Measurements from ENCODE around the gene GPX4. TPM values are rescaled to one million over a fixed set of nuclear protein-coding genes. Genes with fewer than 3 reads are reported as not detected.

The GPX4 gene
- total and polyA plus RNA-seq, 2 donors (not counting 1 experiment from before 2014, with no cell fraction given) = 213 to 317 TPM

DNA sequence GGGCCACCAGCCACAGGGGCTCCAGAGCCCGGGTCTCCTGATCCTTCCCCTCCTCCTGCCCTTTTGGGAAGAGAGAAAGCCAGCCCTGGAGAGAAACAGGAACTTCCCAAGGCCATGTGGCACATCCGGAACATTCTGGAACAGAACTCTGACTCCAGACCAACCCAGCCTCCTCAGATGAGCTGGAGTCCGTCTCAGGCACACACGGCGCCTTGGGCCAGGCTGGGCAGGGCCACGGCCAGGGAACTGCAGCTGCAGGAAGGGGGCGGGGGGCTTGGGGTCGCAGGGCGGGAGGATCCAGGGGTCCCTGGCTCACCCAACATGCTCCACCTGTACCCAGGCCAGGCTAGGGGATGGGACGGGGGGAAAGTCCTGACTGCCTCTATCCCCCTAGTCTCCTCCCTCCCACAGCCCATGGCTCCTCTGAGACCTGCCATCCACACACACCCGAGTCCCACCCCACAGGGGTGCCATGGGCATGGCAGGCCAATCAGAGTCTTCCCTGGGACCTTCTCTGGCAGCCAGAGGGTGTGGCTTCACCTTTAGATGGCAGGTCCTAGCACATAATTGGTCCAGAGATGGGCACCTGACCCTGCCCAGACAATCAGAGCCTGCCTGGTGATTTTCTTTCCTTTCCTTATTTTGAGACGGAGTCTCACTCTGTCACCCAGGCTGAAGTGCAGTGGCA, 47.4 kb downstream of the GPX4 start:
- no peak for DNase-seq
- Mint-ChIP-seq H3K27me3 (no peaks in the 10 kb centered on the region), H3K4me3 (no peak overlapping the region), H3K4me1 (no peaks in the 10 kb centered on the region), H3K27ac (no peak overlapping the region), H3K9me3 (ENCODE audit: insufficient read depth) (no peaks in the 10 kb centered on the region)
- WGBS (ENCODE audit: insufficient coverage) = 100% methylated on average over 11 of the region's 12 CpGs
- peaks cover 50% of the 10 kb centered on the region for H4K20me1 ChIP-seq (ENCODE audit: control insufficient read depth, insufficient read depth, low read length, poor library complexity, severe bottlenecking)
- H3K9me3 ChIP-seq (ENCODE audit: control extremely low read depth in 1 of 3, control insufficient read depth in 2 of 3, insufficient read depth in 1 of 3, low read length in 2 of 3) = no peaks in the 10 kb centered on the region
- ATAC-seq (ENCODE audit: low read depth) = no peak
- H3K79me2 ChIP-seq (ENCODE audit: control insufficient read depth, insufficient read depth, low read length) = peaks cover 30% of the 10 kb centered on the region
- ChIA-PET CTCF (no interaction called here), POLR2A (no interaction called here)
- H3K27me3 ChIP-seq (replicated peaks in 1 of 4; ENCODE audit: control extremely low read depth in 1 of 4, control insufficient read depth in 3 of 4, insufficient read depth in 4 of 4, low read length in 3 of 4) = no peaks in the 10 kb centered on the region
- peaks cover 0 to 31% of the 10 kb centered on the region in 2 experiments for H3K36me3 ChIP-seq (replicated peaks in 1 of 2; ENCODE audit: control extremely low read depth in 1 of 2, control insufficient read depth in 1 of 2, extremely low read depth in 1 of 2, insufficient read depth in 2 of 2, low read length in 1 of 2)
- no peaks in the 10 kb centered on the region for H3K4me1 ChIP-seq (ENCODE audit: control insufficient read depth in 2 of 2, insufficient read depth in 2 of 2, low read length in 2 of 2)
- H3K9ac ChIP-seq (ENCODE audit: low read length) = no peak overlapping the region
- H3K4me2 ChIP-seq (replicated peaks; ENCODE audit: low read depth, low read length, poor library complexity, severe bottlenecking) = no peak overlapping the region
- H2AFZ ChIP-seq (ENCODE audit: insufficient read depth, low read depth, low read length, poor library complexity, severe bottlenecking) = no peak overlapping the region
- intact Hi-C loops (cut with micrococcal nuclease) = no loop called here
- H3K4me3 ChIP-seq (ENCODE audit: control extremely low read depth in 1 of 5, extremely low read depth in 1 of 5, insufficient read depth in 1 of 5, low read depth in 2 of 5, low read length in 4 of 5) = no peak overlapping the region
- TF ChIP-seq EZH2 (IDR thresholded peaks at IDR 0.05; ENCODE audit: borderline replicate concordance, insufficient read depth, low read depth, low read length, poor library complexity, severe bottlenecking) = no peak
- TF ChIP-seq, protein P1, sequence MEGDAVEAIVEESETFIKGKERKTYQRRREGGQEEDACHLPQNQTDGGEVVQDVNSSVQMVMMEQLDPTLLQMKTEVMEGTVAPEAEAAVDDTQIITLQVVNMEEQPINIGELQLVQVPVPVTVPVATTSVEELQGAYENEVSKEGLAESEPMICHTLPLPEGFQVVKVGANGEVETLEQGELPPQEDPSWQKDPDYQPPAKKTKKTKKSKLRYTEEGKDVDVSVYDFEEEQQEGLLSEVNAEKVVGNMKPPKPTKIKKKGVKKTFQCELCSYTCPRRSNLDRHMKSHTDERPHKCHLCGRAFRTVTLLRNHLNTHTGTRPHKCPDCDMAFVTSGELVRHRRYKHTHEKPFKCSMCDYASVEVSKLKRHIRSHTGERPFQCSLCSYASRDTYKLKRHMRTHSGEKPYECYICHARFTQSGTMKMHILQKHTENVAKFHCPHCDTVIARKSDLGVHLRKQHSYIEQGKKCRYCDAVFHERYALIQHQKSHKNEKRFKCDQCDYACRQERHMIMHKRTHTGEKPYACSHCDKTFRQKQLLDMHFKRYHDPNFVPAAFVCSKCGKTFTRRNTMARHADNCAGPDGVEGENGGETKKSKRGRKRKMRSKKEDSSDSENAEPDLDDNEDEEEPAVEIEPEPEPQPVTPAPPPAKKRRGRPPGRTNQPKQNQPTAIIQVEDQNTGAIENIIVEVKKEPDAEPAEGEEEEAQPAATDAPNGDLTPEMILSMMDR (IDR thresholded peaks at IDR 0.05) = no peak
- H3K27ac ChIP-seq (ENCODE audit: low read length in 2 of 2) = no peak overlapping the region

- ATAC-seq (ENCODE audit: low read depth) (no peak), DNase-seq (no peak)
- Mint-ChIP-seq H3K4me3 (no peak overlapping the region), H3K27me3 (no peaks in the 10 kb centered on the region), H3K27ac (no peak overlapping the region), H3K4me1 (no peaks in the 10 kb centered on the region), H3K9me3 (ENCODE audit: insufficient read depth) (no peaks in the 10 kb centered on the region)
- H3K9me3 ChIP-seq (ENCODE audit: control extremely low read depth in 1 of 3, control insufficient read depth in 2 of 3, insufficient read depth in 1 of 3, low read length in 2 of 3) = no peaks in the 10 kb centered on the region
- no peak overlapping the region for H3K9ac ChIP-seq (ENCODE audit: low read length)
- H4K20me1 ChIP-seq (ENCODE audit: control insufficient read depth, insufficient read depth, low read length, poor library complexity, severe bottlenecking) = peaks cover 59% of the 10 kb centered on the region
- ChIA-PET POLR2A (no interaction called here), CTCF (no interaction called here)
- no peak overlapping the region for H3K4me3 ChIP-seq (ENCODE audit: control extremely low read depth in 1 of 5, extremely low read depth in 1 of 5, insufficient read depth in 1 of 5, low read depth in 2 of 5, low read length in 4 of 5)
- no peaks in the 10 kb centered on the region for H3K27me3 ChIP-seq (replicated peaks in 1 of 4; ENCODE audit: control extremely low read depth in 1 of 4, control insufficient read depth in 3 of 4, insufficient read depth in 4 of 4, low read length in 3 of 4)
- intact Hi-C loops (cut with micrococcal nuclease) = no loop called here
- no peak overlapping the region for H3K27ac ChIP-seq (ENCODE audit: low read length in 2 of 2)
- no peak overlapping the region for H2AFZ ChIP-seq (ENCODE audit: insufficient read depth, low read depth, low read length, poor library complexity, severe bottlenecking)
- peaks cover 39% of the 10 kb centered on the region for H3K79me2 ChIP-seq (ENCODE audit: control insufficient read depth, insufficient read depth, low read length)
- H3K4me2 ChIP-seq (replicated peaks; ENCODE audit: low read depth, low read length, poor library complexity, severe bottlenecking) = no peak overlapping the region
- TF ChIP-seq EZH2 (IDR thresholded peaks at IDR 0.05; ENCODE audit: borderline replicate concordance, insufficient read depth, low read depth, low read length, poor library complexity, severe bottlenecking) = no peak
- TF ChIP-seq, protein P1 (IDR thresholded peaks at IDR 0.05) = no peak
- peaks cover 0 to 25% of the 10 kb centered on the region in 2 experiments for H3K36me3 ChIP-seq (replicated peaks in 1 of 2; ENCODE audit: control extremely low read depth in 1 of 2, control insufficient read depth in 1 of 2, extremely low read depth in 1 of 2, insufficient read depth in 2 of 2, low read length in 1 of 2)
- WGBS (ENCODE audit: insufficient coverage) = 99% methylated on average over 34 of the region's 35 CpGs
- H3K4me1 ChIP-seq (ENCODE audit: control insufficient read depth in 2 of 2, insufficient read depth in 2 of 2, low read length in 2 of 2) = no peaks in the 10 kb centered on the region
These were observed 48.3 kb downstream of the GPX4 start for GRCh38 chr19:1151917-1152587.
